Mesenteric fat pad (tissue), 1 donor: Measurements from ENCODE around the gene LRP1B. TPM values are rescaled to one million over a fixed set of nuclear protein-coding genes. Genes with fewer than 3 reads are reported as not detected.

Source experiments
- DNase-seq: peaks from one replicate; pipeline ENCODE4 v3.0.0-alpha.2; 2020; ENCODE audit warnings: low spot score
- total RNA-seq: library from RNA; stranded (reverse); fragmentation: NEBNext Ultra II Directional; extraction: Animal tissue kit (Norgen Biotek cat#: 25700); gene quantifications from one replicate; pipeline ENCODE4 v1.2.1, GENCODE V29; 2021
- donor health status: DM: yes; HTN: yes; CAD: no.

The LRP1B gene
- total RNA-seq, 1 donor from 2014 or later: 0.22 TPM

DNA sequence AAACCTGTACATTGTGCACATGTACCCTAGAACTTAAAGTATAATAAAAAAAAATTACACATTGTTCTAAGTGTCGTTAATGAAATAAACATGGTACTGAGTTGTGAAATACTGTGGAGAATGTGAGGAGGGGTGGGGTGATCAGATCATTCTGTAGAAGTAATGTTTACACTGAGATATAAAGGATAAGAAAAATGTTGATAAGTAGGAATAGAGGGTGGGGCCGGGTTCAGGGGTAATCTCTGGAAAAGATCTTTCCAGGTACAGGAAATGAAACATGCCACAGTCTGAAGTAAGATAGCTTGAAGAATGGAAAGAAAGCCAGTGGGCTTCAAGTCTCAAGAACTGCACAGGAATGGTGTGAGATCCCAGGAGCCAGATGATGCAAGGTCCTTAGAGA lies 1482.4 kb downstream of the LRP1B start:
- no peak for DNase-seq

- no peak for DNase-seq
Observed at GRCh38 chr2:140643761-140644187, 1487.0 kb downstream of the LRP1B start.

GRCh38 chr2:140641163-140641562 lies 1489.7 kb downstream of the LRP1B start:
- no peak for DNase-seq

- DNase-seq: no peak
Observed at GRCh38 chr2:140639628-140640027, 1491.2 kb downstream of the LRP1B start.

GRCh38 chr2:140630557-140630956 lies 1500.3 kb downstream of the LRP1B start:
- DNase-seq: no peak

- DNase-seq: no peak
Observed at GRCh38 chr2:140627885-140628284, 1502.9 kb downstream of the LRP1B start.

DNA sequence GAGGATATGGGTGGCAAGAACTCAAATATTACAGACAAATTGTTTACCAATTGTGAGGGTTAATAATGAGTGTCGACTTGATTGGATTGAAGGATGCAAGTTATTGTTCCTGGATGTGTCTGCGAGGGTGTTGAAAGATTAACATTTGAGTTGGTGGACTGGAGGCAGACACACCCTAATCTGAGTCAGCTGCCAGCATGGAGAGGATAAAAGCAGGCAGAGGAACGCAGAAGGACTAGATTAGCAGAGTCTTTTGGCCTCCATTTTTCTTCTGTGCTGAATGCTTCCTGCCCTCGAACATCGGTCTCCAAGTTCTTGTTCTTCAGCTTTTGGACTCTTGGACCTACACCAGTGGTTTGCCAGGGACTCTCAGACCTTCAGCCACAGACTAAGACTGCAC lies 1503.7 kb downstream of the LRP1B start:
- DNase-seq: no peak

DNA sequence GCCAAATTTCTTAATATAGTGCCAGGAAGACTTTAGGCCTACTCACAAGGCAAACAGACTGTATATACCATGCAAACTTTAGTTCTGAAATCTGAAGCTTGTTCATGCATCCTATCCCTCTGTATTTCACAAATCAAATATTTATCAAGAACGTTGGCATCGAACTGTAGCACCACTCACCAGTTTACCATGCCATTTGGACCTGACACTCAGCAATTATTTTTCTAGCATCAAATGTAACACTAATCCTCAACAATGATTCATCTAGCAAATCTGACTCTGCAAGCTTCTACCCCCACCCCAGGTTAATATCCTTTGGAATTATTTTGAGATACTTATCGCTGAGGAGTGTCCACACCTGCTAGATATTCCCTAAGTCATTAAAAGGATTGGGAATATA lies 1506.6 kb downstream of the LRP1B start:
- DNase-seq: no peak

GRCh38 chr2:140621583-140622362 lies 1509.0 kb downstream of the LRP1B start:
- DNase-seq: no peak

DNA sequence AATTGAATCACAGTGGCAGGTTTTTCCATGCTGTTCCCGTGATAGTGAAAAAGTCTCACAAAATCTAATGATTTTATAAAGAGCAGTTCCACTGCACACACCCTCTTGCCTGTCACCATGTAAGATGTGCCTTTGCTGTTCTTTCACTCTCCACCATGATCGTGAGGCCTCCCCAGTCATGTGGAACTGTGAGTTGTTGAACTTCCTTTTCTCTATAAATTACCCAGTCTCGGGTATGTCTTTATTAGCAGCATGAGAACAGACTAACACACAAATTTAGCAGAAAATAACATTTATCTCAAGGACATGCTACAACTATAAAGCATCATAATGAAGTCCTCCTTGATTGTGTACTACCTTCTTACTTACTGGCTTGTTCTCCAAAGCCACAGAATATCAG lies 1526.0 kb downstream of the LRP1B start:
- no peak for DNase-seq

- no peak for DNase-seq
Observed at GRCh38 chr2:140604096-140604495, 1526.7 kb downstream of the LRP1B start.

- DNase-seq: no peak
Observed at GRCh38 chr2:140603416-140603815, 1527.4 kb downstream of the LRP1B start.

DNA sequence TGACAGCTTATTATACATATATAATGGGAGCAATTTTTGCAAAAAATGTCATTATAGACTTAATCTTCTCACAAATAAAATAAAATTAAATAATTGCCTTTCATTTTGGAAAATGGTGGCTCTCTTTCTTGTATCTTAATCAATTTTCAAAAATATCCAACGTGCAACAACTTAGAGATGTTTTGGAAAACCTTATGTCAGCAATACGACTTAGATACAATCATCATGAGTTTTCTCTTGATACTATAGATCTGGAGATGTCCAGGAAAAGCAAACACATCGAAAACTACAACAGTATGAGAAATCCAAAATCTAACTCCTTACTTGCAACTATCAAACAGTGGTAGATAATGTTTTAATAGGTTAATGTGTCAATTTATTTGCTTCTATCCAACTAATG lies 1529.0 kb downstream of the LRP1B start:
- no peak for DNase-seq

GRCh38 chr2:140601342-140601741 lies 1529.5 kb downstream of the LRP1B start:
- no peak for DNase-seq

- DNase-seq: no peak
Observed at GRCh38 chr2:140600116-140600515, 1530.7 kb downstream of the LRP1B start.

DNA sequence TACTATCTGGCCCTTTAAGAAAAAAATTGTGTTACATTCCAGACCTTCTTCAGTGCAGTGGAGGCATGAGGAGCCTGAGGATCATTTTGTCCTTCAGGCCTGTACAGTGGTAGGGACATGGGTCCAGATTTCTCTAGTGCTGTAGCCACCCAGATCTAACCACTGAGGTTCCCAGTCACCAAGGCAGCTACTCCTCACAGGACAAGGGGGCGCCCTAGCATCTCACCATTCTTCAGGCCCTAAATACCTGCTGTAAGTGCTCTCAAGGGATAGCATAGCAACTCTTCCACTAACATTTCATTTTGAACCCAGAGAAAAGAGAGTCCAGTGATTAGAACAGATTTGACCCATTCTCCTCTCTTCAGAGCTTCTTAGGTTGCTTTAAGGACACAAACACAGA lies 1533.0 kb downstream of the LRP1B start:
- no peak for DNase-seq

GRCh38 chr2:140597205-140597604 lies 1533.6 kb downstream of the LRP1B start:
- DNase-seq: no peak

DNA sequence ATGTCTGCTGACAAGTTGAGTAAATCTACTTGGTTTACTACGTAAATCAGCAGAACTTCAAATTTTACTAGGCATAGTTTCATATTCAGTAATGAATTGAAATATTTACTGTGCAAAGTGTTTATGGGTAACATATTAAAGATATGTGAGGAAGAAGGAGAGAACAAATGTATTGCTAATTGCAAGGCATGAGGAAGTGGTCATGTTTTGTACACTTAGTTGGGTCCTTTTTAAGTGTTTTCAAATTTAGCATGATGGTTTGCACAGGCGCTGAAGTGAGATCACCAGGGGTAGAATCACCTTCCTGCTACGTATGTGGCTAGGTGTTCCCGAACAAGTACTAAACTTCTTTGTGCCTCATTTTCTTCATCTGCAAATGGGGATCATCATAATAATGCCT lies 1534.4 kb downstream of the LRP1B start:
- no peak for DNase-seq

GRCh38 chr2:140595107-140595506 lies 1535.7 kb downstream of the LRP1B start:
- DNase-seq: no peak

GRCh38 chr2:140593132-140593531 lies 1537.7 kb downstream of the LRP1B start:
- DNase-seq: no peak

- DNase-seq: no peak
Observed at GRCh38 chr2:140589696-140590095, 1541.1 kb downstream of the LRP1B start.

GRCh38 chr2:140589273-140589672 lies 1541.5 kb downstream of the LRP1B start:
- DNase-seq: no peak

DNA sequence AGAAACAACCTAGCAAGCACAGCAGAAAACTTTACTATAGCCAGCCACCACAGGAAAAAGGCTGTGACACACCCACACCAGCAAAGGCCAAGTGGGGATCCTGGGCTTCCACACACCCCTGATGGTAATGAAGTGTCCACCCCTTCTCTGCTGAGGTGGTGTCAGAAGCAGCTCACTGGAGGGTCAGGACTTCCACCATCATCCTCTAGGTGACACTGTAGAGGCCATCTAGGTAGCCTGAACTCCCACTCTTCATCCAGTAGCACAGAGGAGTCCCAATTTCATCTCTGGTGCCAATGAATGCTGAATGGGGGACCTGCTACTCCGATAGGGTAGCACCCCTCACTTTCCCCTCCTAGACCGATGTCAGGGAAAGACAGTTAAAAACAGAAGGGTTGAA lies 1544.4 kb downstream of the LRP1B start:
- DNase-seq: no peak
